Stimulated activated effector memory CD8-positive, alpha-beta T cell treated with anti-CD3 and anti-CD28 coated beads, Interleukin-12 subunit alpha, Interleukin-12 subunit beta, amount 100 ng/mL, for 72 hours (primary cell): ENCODE results near the gene CIRBP.

Experiments
- ATAC-seq: fragments of 150-1000 bp; cut with Tn5 transposase; 2 replicates; pipeline ENCODE4 v1.10.0; 2021
- DNase-seq, 2 donors: peaks; one replicate each; pipeline ENCODE4 v3.0.0; 2021 to 2022; ENCODE audit warnings: low spot score in 2 of 2
- H3K27ac Mint-ChIP-seq: one replicate; pipeline ENCODE4 v1.8.0; 2022; ENCODE audit warnings: mild to moderate bottlenecking, mixed read lengths
- H3K36me3 Mint-ChIP-seq: one replicate; pipeline ENCODE4 v1.8.0; 2022; ENCODE audit warnings: mild to moderate bottlenecking, mixed read lengths
- H3K4me1 Mint-ChIP-seq: one replicate; pipeline ENCODE4 v1.8.0; 2022; ENCODE audit warnings: mixed read lengths
- H3K4me3 Mint-ChIP-seq: one replicate; pipeline ENCODE4 v1.8.0; 2022; ENCODE audit warnings: mild to moderate bottlenecking, mixed read lengths
- H3K9me3 Mint-ChIP-seq: one replicate; pipeline ENCODE4 v1.8.0; 2022; ENCODE audit warnings: mixed read lengths

The CIRBP gene

DNA sequence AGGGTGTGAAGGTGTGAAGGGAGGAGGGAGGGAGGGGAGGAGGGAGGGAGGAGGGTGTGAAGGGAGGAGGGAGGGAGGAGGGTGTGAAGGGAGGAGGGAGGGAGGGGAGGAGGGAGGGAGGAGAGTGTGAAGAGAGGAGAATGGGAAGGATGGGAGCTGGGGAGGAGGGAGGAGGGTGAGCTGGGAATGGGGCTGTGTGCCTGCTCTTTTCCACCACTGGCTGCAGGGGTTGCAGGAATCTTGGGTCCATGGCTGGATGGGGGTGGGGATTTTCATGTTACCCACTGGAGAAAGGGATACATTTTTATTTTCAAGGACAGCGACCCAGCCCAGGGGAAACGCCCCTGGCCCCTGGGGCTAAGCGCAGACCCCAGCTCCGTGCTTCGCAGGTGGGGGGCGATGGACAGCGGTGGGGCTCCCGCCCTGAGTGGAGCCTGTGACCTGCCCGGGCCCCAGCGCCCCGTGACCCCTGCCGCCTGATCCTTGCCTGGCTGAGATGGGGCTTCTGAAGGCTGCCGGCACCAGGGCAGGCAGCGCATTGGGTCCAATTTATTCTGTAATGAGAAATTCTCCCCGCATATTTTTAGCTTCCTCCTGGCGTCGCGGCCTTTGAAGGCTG is 13.6 kb downstream of the CIRBP start:
- ATAC-seq (no peak), DNase-seq (no peak)
- peaks cover 18% of the 10 kb centered on the region for H3K4me1 Mint-ChIP-seq
- H3K9me3 Mint-ChIP-seq: no peaks in the 10 kb centered on the region
- no peak overlapping the region for H3K27ac Mint-ChIP-seq
- H3K4me3 Mint-ChIP-seq: no peak overlapping the region
- H3K36me3 Mint-ChIP-seq: peaks cover 28% of the 10 kb centered on the region

GRCh38 chr19:1283207-1283916 is 14.2 kb downstream of the CIRBP start:
- H3K27ac Mint-ChIP-seq: no peak overlapping the region
- ATAC-seq (no peak), DNase-seq (peak in 1 of 2 donors; percentile 57)
- peaks cover 21% of the 10 kb centered on the region for H3K36me3 Mint-ChIP-seq
- no peaks in the 10 kb centered on the region for H3K9me3 Mint-ChIP-seq
- H3K4me1 Mint-ChIP-seq: peaks cover 18% of the 10 kb centered on the region
- no peak overlapping the region for H3K4me3 Mint-ChIP-seq

DNA sequence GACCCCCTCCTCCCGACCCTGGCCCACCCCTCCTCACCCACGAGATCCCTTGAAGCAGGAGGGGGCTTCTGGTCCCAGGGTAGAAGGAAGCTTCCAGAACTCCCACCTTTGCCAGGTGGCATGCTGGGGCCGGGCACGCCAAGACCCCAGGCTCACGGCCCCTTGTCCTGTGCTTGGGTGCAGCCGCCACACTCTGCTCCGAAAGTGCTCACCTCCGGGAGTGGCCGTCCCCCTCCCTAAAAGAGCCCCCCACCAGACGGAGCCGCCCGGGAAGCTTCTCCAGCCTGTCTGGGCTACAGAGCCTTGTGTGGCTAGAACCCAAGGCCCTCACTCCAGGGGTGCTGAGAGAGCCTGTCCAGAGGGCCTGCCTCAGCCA is 14.8 kb downstream of the CIRBP start:
- Mint-ChIP-seq H3K36me3 (peaks cover 16% of the 10 kb centered on the region), H3K4me1 (peaks cover 18% of the 10 kb centered on the region), H3K4me3 (peak overlapping the region; percentile 46), H3K27ac (no peak overlapping the region), H3K9me3 (no peaks in the 10 kb centered on the region)
- DNase-seq: no peak
- no peak for ATAC-seq

DNA sequence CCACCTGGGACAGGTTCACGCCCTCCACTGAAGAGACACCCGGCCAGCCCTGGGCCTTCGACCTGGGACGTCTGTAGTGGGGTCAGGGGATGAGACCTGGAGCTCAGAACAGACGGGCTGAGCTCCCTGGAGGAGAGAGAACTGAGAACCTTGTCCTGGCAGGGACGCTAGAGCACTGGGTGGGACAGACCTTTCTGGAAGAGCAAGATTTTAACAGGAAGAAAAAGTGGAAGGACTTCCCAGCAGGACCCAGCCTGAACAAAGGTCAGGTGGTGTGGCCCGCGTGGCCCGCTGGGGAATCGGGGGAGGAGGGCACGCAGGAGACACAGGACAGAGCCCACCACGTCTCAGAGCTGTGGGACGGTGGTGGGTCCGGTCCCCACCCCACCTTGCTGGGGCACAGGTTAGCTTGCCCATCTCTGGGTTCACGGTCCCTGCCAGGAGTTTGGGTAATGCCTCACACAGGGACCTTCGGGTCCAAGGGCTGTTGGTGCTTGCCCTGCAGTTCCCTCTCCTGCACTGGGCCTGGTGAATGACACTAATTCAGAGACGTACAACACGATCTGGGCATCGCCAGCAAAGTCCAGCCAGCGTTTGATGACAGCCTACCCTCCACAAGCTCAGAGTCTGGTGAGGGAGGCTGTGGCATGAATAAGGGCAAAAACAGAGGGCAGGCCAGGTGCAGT is 15.3 kb downstream of the CIRBP start:
- Mint-ChIP-seq H3K4me3 (peak overlapping the region; percentile 46), H3K9me3 (no peaks in the 10 kb centered on the region), H3K36me3 (peaks cover 10% of the 10 kb centered on the region), H3K4me1 (peaks cover 16% of the 10 kb centered on the region), H3K27ac (no peak overlapping the region)
- DNase-seq (no peak), ATAC-seq (no peak)

DNA sequence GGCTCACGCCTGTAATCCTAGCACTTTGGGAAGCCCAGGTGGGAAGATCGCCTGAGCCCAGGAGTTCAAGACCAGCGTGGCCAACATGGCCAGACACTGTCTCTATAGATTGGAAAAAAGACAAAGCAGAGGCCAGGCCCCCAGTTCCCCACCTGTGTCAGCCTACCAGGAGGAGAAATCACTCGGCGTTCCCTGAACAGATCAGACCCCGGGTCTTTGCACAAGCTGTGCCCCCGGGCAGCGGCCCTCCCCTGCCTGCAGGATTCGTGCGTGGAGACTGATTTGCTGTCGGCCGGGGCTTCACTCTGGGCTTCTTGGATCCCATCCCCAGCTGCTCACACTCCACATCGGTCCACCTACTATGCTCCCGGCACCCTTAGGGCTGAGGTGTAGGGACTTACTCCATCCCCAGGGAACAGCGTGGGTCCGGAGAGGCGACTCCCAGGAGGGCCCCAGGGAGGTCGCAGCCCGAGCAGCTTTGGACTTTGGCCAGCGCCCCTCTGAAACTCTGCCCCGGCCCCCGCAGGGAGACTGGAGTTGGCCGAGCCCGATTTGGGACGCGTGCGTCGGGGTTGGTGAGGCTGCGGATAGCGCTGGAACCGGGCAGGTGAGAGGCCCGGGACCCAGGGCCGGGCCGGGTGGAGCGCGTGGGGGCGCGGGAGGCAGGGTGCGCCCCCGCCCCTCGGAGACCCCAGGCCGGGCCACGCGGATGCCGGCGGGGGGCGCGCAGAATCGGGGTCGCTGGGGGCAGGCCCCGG is 16.0 kb downstream of the CIRBP start:
- H3K36me3 Mint-ChIP-seq: peaks cover 6% of the 10 kb centered on the region
- H3K4me1 Mint-ChIP-seq: peaks cover 9% of the 10 kb centered on the region
- DNase-seq (peak in 1 of 2 donors; percentile 57), ATAC-seq (no peak)
- no peaks in the 10 kb centered on the region for H3K9me3 Mint-ChIP-seq
- H3K4me3 Mint-ChIP-seq: peak overlapping the region; percentile 46
- H3K27ac Mint-ChIP-seq: no peak overlapping the region

DNA sequence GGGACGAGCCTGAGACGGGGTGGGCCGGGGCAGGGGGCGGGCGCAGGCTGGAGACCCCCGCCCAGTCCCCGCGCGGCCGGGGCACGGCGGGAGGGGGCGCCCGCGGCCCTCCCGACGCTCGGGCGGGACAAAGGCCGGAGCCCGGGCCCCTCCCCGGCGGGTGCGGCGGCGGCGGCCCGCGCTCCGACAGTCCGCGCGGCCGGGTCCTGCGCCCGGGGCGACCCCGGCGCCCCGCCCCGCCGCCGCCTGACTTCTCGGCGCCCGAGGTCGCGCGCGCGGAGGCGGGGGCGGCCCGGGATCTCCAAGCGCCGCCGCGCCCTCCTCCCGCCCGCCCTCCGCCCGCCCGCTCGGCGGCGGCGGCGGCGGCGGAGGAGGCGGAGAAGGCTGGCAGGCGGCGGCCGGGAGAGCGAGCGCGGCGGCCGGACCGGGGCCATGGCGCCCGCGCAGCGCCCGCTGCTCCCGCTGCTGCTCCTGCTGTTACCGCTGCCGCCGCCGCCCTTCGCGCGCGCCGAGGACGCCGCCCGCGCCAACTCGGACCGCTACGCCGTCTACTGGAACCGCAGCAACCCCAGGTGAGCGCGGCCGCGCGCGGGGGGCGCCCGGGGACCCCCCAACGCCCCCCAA is 16.7 kb downstream of the CIRBP start, which contains the start of gene EFNA2:
Gene EFNA2, plus strand, starts transcription at position 137 of the 624 bp plus-strand sequence. Its CDS starts 296 bp downstream, at position 433.
- DNase-seq (no peak), ATAC-seq (no peak)
- Mint-ChIP-seq H3K4me3 (peak within 1 kb of the TSS; percentile 65), H3K9me3 (no peaks in the 10 kb centered on the region), H3K27ac (no peak within 1 kb of the TSS), H3K4me1 (peaks cover 6% of the 10 kb centered on the region), H3K36me3 (peaks cover 6% of the 10 kb centered on the region)

GRCh38 chr19:1286487-1287353 is 17.6 kb downstream of the CIRBP start:
- Mint-ChIP-seq H3K4me1 (peaks cover 6% of the 10 kb centered on the region), H3K4me3 (peak overlapping the region; percentile 65)

GRCh38 chr19:1287354-1288225 is 18.5 kb downstream of the CIRBP start:
- no peak overlapping the region for H3K4me3 Mint-ChIP-seq
- H3K27ac Mint-ChIP-seq: no peak overlapping the region
- peaks cover 6% of the 10 kb centered on the region for H3K4me1 Mint-ChIP-seq
- ATAC-seq (no peak), DNase-seq (no peak)
- H3K36me3 Mint-ChIP-seq: no peaks in the 10 kb centered on the region
- no peaks in the 10 kb centered on the region for H3K9me3 Mint-ChIP-seq

More at GRCh38 chr19:1286487-1287353, 17.6 kb downstream of the CIRBP start:
- Mint-ChIP-seq H3K27ac (no peak overlapping the region), H3K36me3 (peaks cover 3% of the 10 kb centered on the region), H3K9me3 (no peaks in the 10 kb centered on the region)
- no peak for DNase-seq
- ATAC-seq: no peak

- H3K36me3 Mint-ChIP-seq: no peaks in the 10 kb centered on the region
- no peaks in the 10 kb centered on the region for H3K9me3 Mint-ChIP-seq
Observed at GRCh38 chr19:1288226-1288612, 19.1 kb downstream of the CIRBP start.

GRCh38 chr19:1288833-1289685 is 19.9 kb downstream of the CIRBP start:
- H3K9me3 Mint-ChIP-seq: no peaks in the 10 kb centered on the region
- no peaks in the 10 kb centered on the region for H3K36me3 Mint-ChIP-seq
- H3K4me3 Mint-ChIP-seq: no peak overlapping the region
- peak; percentile 5 for ATAC-seq
- DNase-seq: no peak
- no peak overlapping the region for H3K27ac Mint-ChIP-seq
- H3K4me1 Mint-ChIP-seq: peaks cover 6% of the 10 kb centered on the region

More at GRCh38 chr19:1288226-1288612, 19.1 kb downstream of the CIRBP start:
- Mint-ChIP-seq H3K4me1 (peaks cover 6% of the 10 kb centered on the region), H3K27ac (no peak overlapping the region), H3K4me3 (no peak overlapping the region)
- no peak for DNase-seq
- no peak for ATAC-seq

DNA sequence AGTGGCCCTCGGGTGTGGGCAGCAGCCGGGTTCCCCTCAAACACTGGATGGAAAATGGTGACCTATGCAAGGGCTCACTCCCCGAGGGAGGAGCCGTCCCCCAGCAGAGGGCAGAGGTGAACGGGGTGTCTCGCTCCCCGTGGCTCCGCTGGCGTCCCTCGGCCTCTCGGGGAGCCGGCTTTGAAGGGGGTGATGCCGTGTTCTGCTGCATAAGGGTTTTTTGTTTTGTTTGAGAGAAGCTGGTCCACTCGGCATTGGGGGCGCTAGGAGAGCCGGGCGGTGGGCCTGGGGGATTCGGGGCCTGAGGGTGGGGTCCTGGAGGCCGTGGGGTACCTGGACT is 20.5 kb downstream of the CIRBP start:
- H3K27ac Mint-ChIP-seq: no peak overlapping the region
- ATAC-seq (no peak), DNase-seq (no peak)
- H3K4me3 Mint-ChIP-seq: no peak overlapping the region
- no peaks in the 10 kb centered on the region for H3K36me3 Mint-ChIP-seq
- peaks cover 6% of the 10 kb centered on the region for H3K4me1 Mint-ChIP-seq
- H3K9me3 Mint-ChIP-seq: no peaks in the 10 kb centered on the region

GRCh38 chr19:1290196-1290702 is 21.1 kb downstream of the CIRBP start:
- peaks cover 6% of the 10 kb centered on the region for H3K4me1 Mint-ChIP-seq
- H3K9me3 Mint-ChIP-seq: no peaks in the 10 kb centered on the region
- no peak overlapping the region for H3K27ac Mint-ChIP-seq
- H3K36me3 Mint-ChIP-seq: no peaks in the 10 kb centered on the region
- no peak for DNase-seq
- no peak for ATAC-seq
- no peak overlapping the region for H3K4me3 Mint-ChIP-seq
